ENCODE results near the gene NFIC.
"Not testable (repeated sequence)": the region's sequence is repeated elsewhere in the genome, so short reads cannot be mapped to it uniquely, and the experiment has no call there.

NFIC gene

GRCh38 chr19:3506384-3507340 is 140.3 kb downstream of the NFIC start:
- H3K36me3 ChIP-seq (ENCODE audit: control insufficient read depth, insufficient read depth, low read length): no peaks in the 10 kb centered on the region
- no CpG with 5 or more reads among the region's 69 CpGs for WGBS (ENCODE audit: insufficient coverage, insufficient read length)
- H3K27ac ChIP-seq (ENCODE audit: low read length): no peak overlapping the region
- no peaks in the 10 kb centered on the region for H3K27me3 ChIP-seq (ENCODE audit: control insufficient read depth, insufficient read depth, low read length)
- no peaks in the 10 kb centered on the region; the same call in 1 of the 2 replicates for H3K4me1 ChIP-seq (ENCODE audit: control insufficient read depth, insufficient read depth, low read length)
- no peaks in the 10 kb centered on the region for H3K9me3 ChIP-seq (ENCODE audit: control insufficient read depth, insufficient read depth, low read length)
- H3K4me3 ChIP-seq (ENCODE audit: low read length): peak overlapping the region; percentile 70
- no peak for DNase-seq (ENCODE audit: low read depth, low spot score)

- H3K27me3 ChIP-seq (ENCODE audit: control insufficient read depth, insufficient read depth, low read length): no peaks in the 10 kb centered on the region
- H3K36me3 ChIP-seq (ENCODE audit: control insufficient read depth, insufficient read depth, low read length): peaks cover 2% of the 10 kb centered on the region; the same call in 1 of the 2 replicates
- H3K4me1 ChIP-seq (ENCODE audit: control insufficient read depth, insufficient read depth, low read length): no peaks in the 10 kb centered on the region; the same call in none of the 2 replicates
- H3K9me3 ChIP-seq (ENCODE audit: control insufficient read depth, insufficient read depth, low read length): no peaks in the 10 kb centered on the region
- WGBS (ENCODE audit: insufficient coverage, insufficient read length): no CpG with 5 or more reads among the region's 31 CpGs
- no peak overlapping the region for H3K27ac ChIP-seq (ENCODE audit: low read length)
- H3K4me3 ChIP-seq (ENCODE audit: low read length): peak overlapping the region; percentile 70; the same call in 1 of the 2 replicates
- DNase-seq (ENCODE audit: low read depth, low spot score): no peak
These were observed 141.2 kb downstream of the NFIC start for GRCh38 chr19:3507371-3508120.

- H3K4me1 ChIP-seq (ENCODE audit: control insufficient read depth, insufficient read depth, low read length); H3K9me3 ChIP-seq (ENCODE audit: control insufficient read depth, insufficient read depth, low read length); H3K4me3 ChIP-seq (ENCODE audit: low read length); H3K27ac ChIP-seq (ENCODE audit: low read length); DNase-seq (ENCODE audit: low read depth, low spot score); H3K27me3 ChIP-seq (ENCODE audit: control insufficient read depth, insufficient read depth, low read length); H3K36me3 ChIP-seq (ENCODE audit: control insufficient read depth, insufficient read depth, low read length): not testable (repeated sequence)
- WGBS (ENCODE audit: insufficient coverage, insufficient read length): no CpG with 5 or more reads among the region's 18 CpGs
These were observed 141.8 kb downstream of the NFIC start for GRCh38 chr19:3508121-3508661.

- peaks cover 2% of the 10 kb centered on the region; the same call in 1 of the 2 replicates for H3K36me3 ChIP-seq (ENCODE audit: control insufficient read depth, insufficient read depth, low read length)
- no peaks in the 10 kb centered on the region for H3K9me3 ChIP-seq (ENCODE audit: control insufficient read depth, insufficient read depth, low read length)
- no peak overlapping the region for H3K27ac ChIP-seq (ENCODE audit: low read length)
- no peaks in the 10 kb centered on the region for H3K27me3 ChIP-seq (ENCODE audit: control insufficient read depth, insufficient read depth, low read length)
- no CpG with 5 or more reads among the region's 23 CpGs for WGBS (ENCODE audit: insufficient coverage, insufficient read length)
- H3K4me3 ChIP-seq (ENCODE audit: low read length): no peak overlapping the region
- no peak for DNase-seq (ENCODE audit: low read depth, low spot score)
- peaks cover 1% of the 10 kb centered on the region for H3K4me1 ChIP-seq (ENCODE audit: control insufficient read depth, insufficient read depth, low read length)
These were observed 142.6 kb downstream of the NFIC start for GRCh38 chr19:3508771-3509535.

GRCh38 chr19:3509566-3509989 is 143.2 kb downstream of the NFIC start:
- DNase-seq (ENCODE audit: low read depth, low spot score): no peak
- Histone ChIP-seq H3K9me3 (ENCODE audit: control insufficient read depth, insufficient read depth, low read length) (no peaks in the 10 kb centered on the region), H3K4me1 (ENCODE audit: control insufficient read depth, insufficient read depth, low read length) (peaks cover 1% of the 10 kb centered on the region), H3K4me3 (ENCODE audit: low read length) (no peak overlapping the region), H3K27me3 (ENCODE audit: control insufficient read depth, insufficient read depth, low read length) (no peaks in the 10 kb centered on the region), H3K36me3 (ENCODE audit: control insufficient read depth, insufficient read depth, low read length) (peaks cover 2% of the 10 kb centered on the region; the same call in 1 of the 2 replicates), H3K27ac (ENCODE audit: low read length) (no peak overlapping the region)
- no CpG with 5 or more reads among the region's 15 CpGs for WGBS (ENCODE audit: insufficient coverage, insufficient read length)

- Histone ChIP-seq H3K27ac (ENCODE audit: low read length) (no peak overlapping the region), H3K4me3 (ENCODE audit: low read length) (no peak overlapping the region), H3K27me3 (ENCODE audit: control insufficient read depth, insufficient read depth, low read length) (no peaks in the 10 kb centered on the region), H3K36me3 (ENCODE audit: control insufficient read depth, insufficient read depth, low read length) (peaks cover 2% of the 10 kb centered on the region; the same call in 1 of the 2 replicates), H3K4me1 (ENCODE audit: control insufficient read depth, insufficient read depth, low read length) (peaks cover 1% of the 10 kb centered on the region; the same call in 1 of the 2 replicates), H3K9me3 (ENCODE audit: control insufficient read depth, insufficient read depth, low read length) (no peaks in the 10 kb centered on the region)
- no peak for DNase-seq (ENCODE audit: low read depth, low spot score)
- WGBS (ENCODE audit: insufficient coverage, insufficient read length): no CpG with 5 or more reads among the region's 22 CpGs
These were observed 144.3 kb downstream of the NFIC start for GRCh38 chr19:3510727-3511126.

GRCh38 chr19:3511506-3512251 is 145.3 kb downstream of the NFIC start:
- Histone ChIP-seq H3K9me3 (ENCODE audit: control insufficient read depth, insufficient read depth, low read length) (no peaks in the 10 kb centered on the region), H3K27me3 (ENCODE audit: control insufficient read depth, insufficient read depth, low read length) (no peaks in the 10 kb centered on the region), H3K4me1 (ENCODE audit: control insufficient read depth, insufficient read depth, low read length) (peaks cover 3% of the 10 kb centered on the region; the same call in 1 of the 2 replicates), H3K36me3 (ENCODE audit: control insufficient read depth, insufficient read depth, low read length) (peaks cover 2% of the 10 kb centered on the region; the same call in 1 of the 2 replicates), H3K27ac (ENCODE audit: low read length) (no peak overlapping the region), H3K4me3 (ENCODE audit: low read length) (no peak overlapping the region)
- WGBS (ENCODE audit: insufficient coverage, insufficient read length): no CpG with 5 or more reads among the region's 26 CpGs
- DNase-seq (ENCODE audit: low read depth, low spot score): no peak

- Histone ChIP-seq H3K27ac (ENCODE audit: low read length) (no peak overlapping the region), H3K27me3 (ENCODE audit: control insufficient read depth, insufficient read depth, low read length) (no peaks in the 10 kb centered on the region), H3K4me1 (ENCODE audit: control insufficient read depth, insufficient read depth, low read length) (peaks cover 3% of the 10 kb centered on the region; the same call in 1 of the 2 replicates), H3K9me3 (ENCODE audit: control insufficient read depth, insufficient read depth, low read length) (no peaks in the 10 kb centered on the region), H3K4me3 (ENCODE audit: low read length) (no peak overlapping the region), H3K36me3 (ENCODE audit: control insufficient read depth, insufficient read depth, low read length) (peaks cover 2% of the 10 kb centered on the region; the same call in 1 of the 2 replicates)
- DNase-seq (ENCODE audit: low read depth, low spot score): no peak
- WGBS (ENCODE audit: insufficient coverage, insufficient read length): no CpG with 5 or more reads among the region's 17 CpGs
These were observed 146.3 kb downstream of the NFIC start for GRCh38 chr19:3512562-3513228.
